Measurements from ENCODE around the gene COA5.
A peak's percentile ranks its signal among the peaks of the same experiment; 100 is the strongest.

COA5 gene

GRCh38 chr2:98583276-98583675 lies 25.0 kb downstream of the COA5 start:
- H3K4me3 ChIP-seq (ENCODE audit: control insufficient read depth, low read depth, low read length), result no peak overlapping the region
- no peak for TF ChIP-seq CTCF (IDR thresholded peaks at IDR 0.05; ENCODE audit: control insufficient read depth, insufficient read depth, low read depth, low read length, missing control alignments)
- DNase-seq (ENCODE audit: low read depth), result no peak

GRCh38 chr2:98582523-98582922 lies 25.8 kb downstream of the COA5 start:
- DNase-seq (ENCODE audit: low read depth), result no peak
- H3K4me3 ChIP-seq (ENCODE audit: control insufficient read depth, low read depth, low read length), result no peak overlapping the region
- TF ChIP-seq CTCF (IDR thresholded peaks at IDR 0.05; ENCODE audit: control insufficient read depth, insufficient read depth, low read depth, low read length, missing control alignments), result no peak

DNA sequence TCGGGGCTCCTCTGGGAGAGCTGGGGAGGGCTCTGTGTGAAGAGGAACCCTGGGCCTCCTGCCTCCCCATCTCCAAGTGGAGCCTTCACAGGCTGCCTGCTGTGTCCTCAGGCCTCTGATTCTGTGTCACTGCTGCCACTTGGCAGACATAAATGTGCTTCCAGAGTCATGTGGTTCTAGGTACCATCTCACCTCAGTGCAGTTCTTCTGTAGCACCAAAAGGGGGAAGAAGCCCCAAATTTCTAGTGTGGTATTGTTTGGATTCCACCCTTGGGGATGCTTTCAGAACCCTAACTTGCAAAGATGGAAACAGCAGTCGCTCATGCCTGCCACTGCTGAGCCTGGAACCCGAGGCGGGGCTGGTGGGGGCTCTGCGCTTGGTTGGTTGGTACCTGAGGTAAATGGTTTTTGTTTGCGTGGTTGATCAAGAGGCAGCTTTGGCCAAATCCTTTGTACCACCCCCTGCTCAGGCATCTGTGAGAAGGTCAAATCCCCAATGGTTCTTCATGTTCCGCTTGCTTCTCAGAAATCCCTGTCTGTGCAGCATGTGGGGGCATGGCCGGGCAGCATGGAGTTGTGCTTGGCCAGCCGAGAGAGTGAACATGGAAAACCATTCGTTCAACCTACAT lies 27.5 kb downstream of the COA5 start:
- no peak overlapping the region for H3K4me3 ChIP-seq (ENCODE audit: control insufficient read depth, low read depth, low read length)
- no peak for DNase-seq (ENCODE audit: low read depth)
- no peak for TF ChIP-seq CTCF (IDR thresholded peaks at IDR 0.05; ENCODE audit: control insufficient read depth, insufficient read depth, low read depth, low read length, missing control alignments)

DNA sequence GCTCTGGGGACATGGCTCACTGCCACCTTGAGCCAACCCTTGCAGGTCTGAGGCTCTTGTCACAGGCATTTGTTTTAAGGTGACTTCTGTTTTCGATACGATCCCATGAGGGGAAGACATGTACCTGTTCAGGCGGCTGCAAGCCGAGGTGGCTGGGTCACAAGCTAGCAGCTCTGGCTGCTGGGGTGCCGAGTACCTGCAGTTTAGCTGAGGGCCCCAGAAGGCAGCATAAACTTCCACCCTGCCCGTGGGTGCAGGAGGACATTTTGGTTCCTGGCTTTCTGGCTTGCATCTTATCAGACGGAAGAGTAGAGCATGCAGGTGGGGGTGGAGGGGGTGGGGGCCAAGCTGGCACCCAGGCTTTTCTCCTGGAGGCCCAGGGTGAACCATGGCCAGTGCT lies 28.4 kb downstream of the COA5 start:
- H3K4me3 ChIP-seq (ENCODE audit: control insufficient read depth, low read depth, low read length), result no peak overlapping the region
- no peak for TF ChIP-seq CTCF (IDR thresholded peaks at IDR 0.05; ENCODE audit: control insufficient read depth, insufficient read depth, low read depth, low read length, missing control alignments)
- DNase-seq (ENCODE audit: low read depth), result no peak

DNA sequence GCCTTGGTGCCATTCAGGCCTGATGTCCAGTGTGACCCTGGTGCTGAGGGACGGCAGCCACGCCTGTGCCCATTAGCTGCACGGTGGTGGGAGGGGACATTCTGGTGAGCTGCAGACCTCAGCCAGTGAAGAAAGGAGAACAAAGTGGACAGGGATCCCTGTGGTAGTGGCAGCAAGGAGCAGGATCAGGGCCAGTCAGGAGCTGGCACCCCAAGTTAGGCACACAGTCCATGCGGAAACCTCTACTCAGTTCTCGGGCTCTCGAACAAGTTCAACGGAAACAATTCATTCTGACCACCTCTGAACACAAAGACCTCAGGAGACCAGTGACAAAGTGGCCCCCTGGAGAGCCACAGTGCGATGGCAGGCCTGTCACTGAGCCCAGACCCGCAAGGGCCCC lies 30.1 kb downstream of the COA5 start:
- TF ChIP-seq CTCF (IDR thresholded peaks at IDR 0.05; ENCODE audit: control insufficient read depth, insufficient read depth, low read depth, low read length, missing control alignments), result no peak
- no peak for DNase-seq (ENCODE audit: low read depth)
- H3K4me3 ChIP-seq (ENCODE audit: control insufficient read depth, low read depth, low read length), result no peak overlapping the region

DNA sequence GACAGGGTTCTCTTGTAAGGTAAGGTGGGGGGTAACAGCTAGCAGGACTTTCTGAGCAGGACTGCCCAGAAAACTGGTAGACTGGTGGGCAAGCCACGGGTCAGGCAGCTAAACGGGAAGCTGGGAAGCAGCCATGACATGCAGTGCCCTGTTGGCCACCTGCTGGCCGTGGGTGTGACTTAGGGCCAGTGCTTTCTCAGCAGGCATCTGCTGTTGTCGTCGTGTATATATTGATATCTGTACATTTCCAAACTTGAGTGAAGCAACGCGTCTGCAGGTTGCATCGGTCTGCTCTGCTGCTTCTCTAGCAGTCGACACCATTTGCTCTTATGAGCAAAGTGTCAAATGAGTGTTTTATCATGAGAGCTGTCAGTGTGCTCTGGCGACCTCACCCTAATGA lies 31.0 kb downstream of the COA5 start:
- TF ChIP-seq CTCF (IDR thresholded peaks at IDR 0.05; ENCODE audit: control insufficient read depth, insufficient read depth, low read depth, low read length, missing control alignments), result peak; percentile 14

More for the DNA sequence above, 31.0 kb downstream of the COA5 start:
- no peak overlapping the region for H3K4me3 ChIP-seq (ENCODE audit: control insufficient read depth, low read depth, low read length)
- no peak for DNase-seq (ENCODE audit: low read depth)
